Sigmoid colon (tissue), 7 donors: ENCODE measurements around the gene DPF3. TPM values are rescaled to one million over a fixed set of nuclear protein-coding genes. Genes with fewer than 3 reads are reported as not detected.
A peak's percentile ranks its signal among the peaks of the same experiment; 100 is the strongest.

Experiments used
- DNase-seq: peaks from one replicate; pipeline ENCODE4 v3.0.0-alpha.2; 2019
- H3K27ac ChIP-seq, 4 donors: fragments of 200-600 bp; sonication (generic); one replicate each; pipeline ENCODE4 v1.5.1; 2016 to 2019; ENCODE audit warnings: mild to moderate bottlenecking in 1 of 4
- H3K27me3 ChIP-seq, 3 donors: fragments of 200-600 bp; sonication (generic); one replicate each; pipeline ENCODE4 v1.5.1; 2019; ENCODE audit warnings: mild to moderate bottlenecking in 1 of 3
- H3K36me3 ChIP-seq, 4 donors: fragments of 200-600 bp; sonication (generic); one replicate each; pipeline ENCODE4 v1.5.1; 2016 to 2019
- H3K4me1 ChIP-seq, 4 donors: fragments of 200-600 bp; sonication (generic); one replicate each; pipeline ENCODE4 v1.5.1; 2017 to 2019
- H3K4me3 ChIP-seq, 4 donors: fragments of 200-600 bp; sonication (generic); one replicate each; pipeline ENCODE4 v1.5.1; 2017 to 2019; ENCODE audit warnings: mild to moderate bottlenecking in 2 of 4, moderate library complexity in 1 of 4
- H3K9me3 ChIP-seq, 4 donors: fragments of 200-600 bp in 3 of 4; sonication (generic) in 3 of 4; one replicate each; pipeline versions ENCODE4 v1.5.1 to v1.6.1; 2013 to 2019
- CTCF ChIP-seq, 4 experiments: fragments of 450-650 bp in 3 of 4; fragments of 200-600 bp in 1 of 4; IDR thresholded peaks; one replicate each; pipeline ENCODE4 v1.5.1; 2016 to 2019; ENCODE audit warnings: antibody characterized with exemption in 4 of 4, mild to moderate bottlenecking in 3 of 4, moderate library complexity in 2 of 4
- EP300 ChIP-seq, 4 donors: sonication (generic); formaldehyde crosslinking; IDR thresholded peaks; one replicate each; pipeline ENCODE4 v1.6.1; 2017; ENCODE audit warnings: antibody characterized with exemption in 4 of 4
- POLR2A ChIP-seq, 2 donors: fragments of 450-650 bp; IDR thresholded peaks; one replicate each; pipeline ENCODE4 v1.6.1; 2016; ENCODE audit warnings: antibody characterized with exemption in 2 of 2, mild to moderate bottlenecking in 2 of 2, moderate library complexity in 2 of 2
- POLR2AphosphoS5 ChIP-seq, 4 donors: sonication (generic); formaldehyde crosslinking; IDR thresholded peaks; one replicate each; pipeline ENCODE4 v1.6.1; 2017; ENCODE audit warnings: antibody characterized with exemption in 4 of 4
- WGBS, 2 donors: extraction: QIAGEN DNeasy Blood & Tissue Kit; methylation state at CpG; one replicate each; pipeline ENCODE4 v1.1.7; 2013; 5-methylcytosine and 5-hydroxymethylcytosine counted together
- intact Hi-C: fragments of 100-400 bp; cut with DNase I; formaldehyde crosslinking; loops from one replicate; pipeline ENCODE4 v1.15.1; 2023
- polyA plus RNA-seq, 3 donors: library from polyadenylated mRNA; stranded (reverse); fragments of 200-250 nt; gene quantifications; one replicate each; pipeline ENCODE4 v1.2.3, GENCODE V29; 2013
- total RNA-seq, 4 donors: library from RNA; depleted of rRNA; stranded (reverse); fragments of >200 nt; gene quantifications; one replicate each; pipeline ENCODE4 v1.1.0, GENCODE V29; 2016
- donor health status: healthy with polysubstance abuse.
- donor health status: Bipolar disorder and iron deficiency.
- donor health status: healthy.

The DPF3 gene
- total and polyA plus RNA-seq, 7 donors, result 0.28 to 4.5 (median 2.3) TPM

- no peak overlapping the region for H3K4me3 ChIP-seq
- peak overlapping the region in 2 of 4 donors; percentile 20 to 50 for H3K27ac ChIP-seq
- 45 to 64% methylated on average over 6 of the region's 6 CpGs for WGBS, 2 donors
These were observed 22.3 kb upstream of the DPF3 start for GRCh38 chr14:72916174-72916573.

GRCh38 chr14:72913809-72914208 is 19.9 kb upstream of the DPF3 start:
- intact Hi-C loops, result no loop called here
- 53 to 64% methylated on average over 2 of the region's 2 CpGs for WGBS, 2 donors
- no peak for DNase-seq
- Histone ChIP-seq H3K27me3 (no peaks in the 10 kb centered on the region), H3K4me3 (no peak overlapping the region), H3K4me1 (peaks cover 0 to 27% (median 2%) of the 10 kb centered on the region in 4 donors), H3K36me3 (no peaks in the 10 kb centered on the region), H3K9me3 (no peaks in the 10 kb centered on the region), H3K27ac (no peak overlapping the region)
- TF ChIP-seq POLR2A (IDR thresholded peaks at IDR 0.05) (no peak), POLR2AphosphoS5 (IDR thresholded peaks at IDR 0.05) (no peak)

More at GRCh38 chr14:72916174-72916573, 22.3 kb upstream of the DPF3 start:
- TF ChIP-seq POLR2A (IDR thresholded peaks at IDR 0.05), result no peak
- TF ChIP-seq POLR2AphosphoS5 (IDR thresholded peaks at IDR 0.05), result no peak
- no peak for TF ChIP-seq EP300 (IDR thresholded peaks at IDR 0.05)
- TF ChIP-seq CTCF (IDR thresholded peaks at IDR 0.05), result no peak
- intact Hi-C loops, result no loop called here
- Histone ChIP-seq H3K27me3 (no peaks in the 10 kb centered on the region), H3K36me3 (no peaks in the 10 kb centered on the region), H3K9me3 (no peaks in the 10 kb centered on the region), H3K4me1 (peaks cover 0 to 21% (median 2%) of the 10 kb centered on the region in 4 donors)
- no peak for DNase-seq

- Histone ChIP-seq H3K27ac (peak overlapping the region in 2 of 4 donors; percentile 6 to 8), H3K27me3 (peaks cover 0 to 4% (median 0%) of the 10 kb centered on the region in 3 donors), H3K4me3 (no peak overlapping the region), H3K9me3 (no peaks in the 10 kb centered on the region), H3K4me1 (peaks cover 0 to 21% (median 5%) of the 10 kb centered on the region in 4 donors), H3K36me3 (no peaks in the 10 kb centered on the region)
- DNase-seq, result no peak
- intact Hi-C loops, result loop anchor here (10.0 kb wide), 1 partner anchor 164 kb away; no protein-coding TSS in a partner anchor
- WGBS, 2 donors, result 50 to 75% methylated on average over 5 of the region's 5 CpGs
- TF ChIP-seq EP300 (IDR thresholded peaks at IDR 0.05), result no peak
- TF ChIP-seq CTCF (IDR thresholded peaks at IDR 0.05), result no peak
- no peak for TF ChIP-seq POLR2A (IDR thresholded peaks at IDR 0.05)
- no peak for TF ChIP-seq POLR2AphosphoS5 (IDR thresholded peaks at IDR 0.05)
These were observed 15.3 kb upstream of the DPF3 start for GRCh38 chr14:72909163-72909562.

GRCh38 chr14:72907886-72908285 is 14.0 kb upstream of the DPF3 start:
- TF ChIP-seq EP300 (IDR thresholded peaks at IDR 0.05) (no peak), CTCF (IDR thresholded peaks at IDR 0.05) (no peak), POLR2A (IDR thresholded peaks at IDR 0.05) (no peak), POLR2AphosphoS5 (IDR thresholded peaks at IDR 0.05) (no peak)
- DNase-seq, result no peak
- Histone ChIP-seq H3K4me1 (peaks cover 0 to 21% (median 5%) of the 10 kb centered on the region in 4 donors), H3K27me3 (peaks cover 0 to 4% (median 0%) of the 10 kb centered on the region in 3 donors), H3K9me3 (no peaks in the 10 kb centered on the region), H3K4me3 (no peak overlapping the region), H3K27ac (no peak overlapping the region), H3K36me3 (no peaks in the 10 kb centered on the region)
- WGBS, 2 donors, result 52 to 55% methylated on average over 5 of the region's 5 CpGs
- intact Hi-C loops, result loop anchor here (10.0 kb wide), 1 partner anchor 163 kb away; no protein-coding TSS in a partner anchor

GRCh38 chr14:72906879-72907278 is 13.0 kb upstream of the DPF3 start:
- Histone ChIP-seq H3K27me3 (peaks cover 0 to 4% (median 0%) of the 10 kb centered on the region in 3 donors), H3K9me3 (no peaks in the 10 kb centered on the region), H3K4me1 (peaks cover 0 to 21% (median 5%) of the 10 kb centered on the region in 4 donors), H3K4me3 (no peak overlapping the region), H3K27ac (no peak overlapping the region), H3K36me3 (no peaks in the 10 kb centered on the region)
- no peak for TF ChIP-seq POLR2AphosphoS5 (IDR thresholded peaks at IDR 0.05)
- TF ChIP-seq EP300 (IDR thresholded peaks at IDR 0.05), result no peak
- TF ChIP-seq CTCF (IDR thresholded peaks at IDR 0.05), result no peak
- TF ChIP-seq POLR2A (IDR thresholded peaks at IDR 0.05), result no peak
- 8 to 33% methylated on average over 1 of the region's 1 CpG for WGBS, 2 donors
- no peak for DNase-seq
- intact Hi-C loops, result loop anchor here (10.0 kb wide), 1 partner anchor 162 kb away; no protein-coding TSS in a partner anchor
